ENCODE measurements around the gene ESR1.

DNA sequence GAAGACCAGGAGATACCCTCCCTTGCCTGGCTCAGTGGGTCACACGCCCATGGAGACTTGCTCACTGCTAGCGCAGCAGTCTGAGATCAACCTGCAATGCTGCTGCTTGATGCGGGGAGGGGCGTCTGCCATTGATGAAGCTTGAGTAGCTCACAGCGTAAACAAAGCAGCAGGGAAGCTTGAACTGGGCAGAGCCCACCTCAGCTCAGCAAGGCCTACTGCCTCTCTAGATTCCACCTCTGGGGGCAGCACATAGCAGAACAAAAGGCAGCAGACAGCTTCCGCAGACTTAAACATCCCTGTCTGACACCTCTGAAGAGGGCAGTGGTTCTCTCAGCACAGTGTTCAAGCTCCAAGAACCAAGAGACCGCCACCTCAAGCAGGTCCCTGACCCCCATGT lies 271.3 kb downstream of the ESR1 start:
- TF ChIP-seq, protein P1, sequence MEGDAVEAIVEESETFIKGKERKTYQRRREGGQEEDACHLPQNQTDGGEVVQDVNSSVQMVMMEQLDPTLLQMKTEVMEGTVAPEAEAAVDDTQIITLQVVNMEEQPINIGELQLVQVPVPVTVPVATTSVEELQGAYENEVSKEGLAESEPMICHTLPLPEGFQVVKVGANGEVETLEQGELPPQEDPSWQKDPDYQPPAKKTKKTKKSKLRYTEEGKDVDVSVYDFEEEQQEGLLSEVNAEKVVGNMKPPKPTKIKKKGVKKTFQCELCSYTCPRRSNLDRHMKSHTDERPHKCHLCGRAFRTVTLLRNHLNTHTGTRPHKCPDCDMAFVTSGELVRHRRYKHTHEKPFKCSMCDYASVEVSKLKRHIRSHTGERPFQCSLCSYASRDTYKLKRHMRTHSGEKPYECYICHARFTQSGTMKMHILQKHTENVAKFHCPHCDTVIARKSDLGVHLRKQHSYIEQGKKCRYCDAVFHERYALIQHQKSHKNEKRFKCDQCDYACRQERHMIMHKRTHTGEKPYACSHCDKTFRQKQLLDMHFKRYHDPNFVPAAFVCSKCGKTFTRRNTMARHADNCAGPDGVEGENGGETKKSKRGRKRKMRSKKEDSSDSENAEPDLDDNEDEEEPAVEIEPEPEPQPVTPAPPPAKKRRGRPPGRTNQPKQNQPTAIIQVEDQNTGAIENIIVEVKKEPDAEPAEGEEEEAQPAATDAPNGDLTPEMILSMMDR (conservative IDR thresholded peaks at IDR 0.05 in 1 of 2, IDR thresholded peaks at IDR 0.05 in 1 of 2; ENCODE audit: low read depth in 1 of 2, low read length in 2 of 2) = no peak
- TF ChIP-seq EZH2 (IDR thresholded peaks at IDR 0.05; ENCODE audit: low read length, missing control alignments) = no peak

All from fibroblast of lung (primary cell).